GM21529 (cell line): Measurements from ENCODE around the gene HEATR1.
"Not testable (repeated sequence)": the region's sequence is repeated elsewhere in the genome, so short reads cannot be mapped to it uniquely, and the experiment has no call there.

Source experiments
- ATAC-seq: cut with Tn5 transposase; IDR thresholded peaks from one replicate; pipeline ENCODE4 v1.9.1; 2021; ENCODE audit not compliant: unreplicated experiment

HEATR1 gene, protein sequence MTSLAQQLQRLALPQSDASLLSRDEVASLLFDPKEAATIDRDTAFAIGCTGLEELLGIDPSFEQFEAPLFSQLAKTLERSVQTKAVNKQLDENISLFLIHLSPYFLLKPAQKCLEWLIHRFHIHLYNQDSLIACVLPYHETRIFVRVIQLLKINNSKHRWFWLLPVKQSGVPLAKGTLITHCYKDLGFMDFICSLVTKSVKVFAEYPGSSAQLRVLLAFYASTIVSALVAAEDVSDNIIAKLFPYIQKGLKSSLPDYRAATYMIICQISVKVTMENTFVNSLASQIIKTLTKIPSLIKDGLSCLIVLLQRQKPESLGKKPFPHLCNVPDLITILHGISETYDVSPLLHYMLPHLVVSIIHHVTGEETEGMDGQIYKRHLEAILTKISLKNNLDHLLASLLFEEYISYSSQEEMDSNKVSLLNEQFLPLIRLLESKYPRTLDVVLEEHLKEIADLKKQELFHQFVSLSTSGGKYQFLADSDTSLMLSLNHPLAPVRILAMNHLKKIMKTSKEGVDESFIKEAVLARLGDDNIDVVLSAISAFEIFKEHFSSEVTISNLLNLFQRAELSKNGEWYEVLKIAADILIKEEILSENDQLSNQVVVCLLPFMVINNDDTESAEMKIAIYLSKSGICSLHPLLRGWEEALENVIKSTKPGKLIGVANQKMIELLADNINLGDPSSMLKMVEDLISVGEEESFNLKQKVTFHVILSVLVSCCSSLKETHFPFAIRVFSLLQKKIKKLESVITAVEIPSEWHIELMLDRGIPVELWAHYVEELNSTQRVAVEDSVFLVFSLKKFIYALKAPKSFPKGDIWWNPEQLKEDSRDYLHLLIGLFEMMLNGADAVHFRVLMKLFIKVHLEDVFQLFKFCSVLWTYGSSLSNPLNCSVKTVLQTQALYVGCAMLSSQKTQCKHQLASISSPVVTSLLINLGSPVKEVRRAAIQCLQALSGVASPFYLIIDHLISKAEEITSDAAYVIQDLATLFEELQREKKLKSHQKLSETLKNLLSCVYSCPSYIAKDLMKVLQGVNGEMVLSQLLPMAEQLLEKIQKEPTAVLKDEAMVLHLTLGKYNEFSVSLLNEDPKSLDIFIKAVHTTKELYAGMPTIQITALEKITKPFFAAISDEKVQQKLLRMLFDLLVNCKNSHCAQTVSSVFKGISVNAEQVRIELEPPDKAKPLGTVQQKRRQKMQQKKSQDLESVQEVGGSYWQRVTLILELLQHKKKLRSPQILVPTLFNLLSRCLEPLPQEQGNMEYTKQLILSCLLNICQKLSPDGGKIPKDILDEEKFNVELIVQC (N-terminal part only)

DNA sequence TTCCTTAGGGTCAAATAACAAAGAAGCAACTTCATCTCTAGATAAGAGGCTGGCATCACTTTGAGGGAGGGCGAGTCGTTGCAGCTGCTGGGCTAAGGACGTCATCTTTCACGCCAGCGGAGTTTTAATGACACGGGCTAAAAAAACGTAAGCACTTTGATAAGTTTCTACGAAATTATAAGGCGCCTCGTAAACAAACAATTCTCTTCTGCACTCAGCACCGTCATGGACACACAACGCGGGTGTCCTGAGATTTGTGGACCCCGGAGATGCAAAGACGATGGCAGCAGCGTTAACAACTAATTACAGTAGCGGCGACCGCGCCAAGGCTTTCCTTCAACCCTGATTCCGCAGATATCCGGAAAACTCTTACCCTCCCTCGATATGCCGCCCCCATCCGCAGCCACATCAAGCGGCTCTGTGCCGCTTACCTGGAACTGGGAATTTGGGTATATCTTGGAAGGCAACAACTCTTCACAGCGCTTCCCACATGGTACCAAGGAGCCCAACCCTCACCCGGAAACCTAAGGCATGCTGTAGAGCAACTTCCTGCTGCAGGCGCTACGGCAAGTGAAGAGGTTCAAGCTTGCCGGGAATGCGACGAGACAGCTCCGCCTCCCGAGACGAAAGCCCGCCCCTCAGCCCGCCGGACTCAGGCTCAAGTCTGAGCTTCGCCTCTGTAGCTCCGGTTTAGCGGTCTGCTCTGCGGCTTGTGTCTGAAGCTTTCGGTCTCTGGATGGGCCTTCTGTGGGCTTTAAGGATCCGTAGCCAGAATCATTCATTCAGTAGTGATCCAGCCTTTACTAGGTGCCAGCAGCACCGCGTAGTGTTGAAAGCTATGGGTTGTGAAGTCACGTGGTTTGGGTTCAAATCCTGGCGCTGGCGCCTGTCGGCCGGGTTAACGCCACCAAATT, at the start of gene HEATR1:
Gene HEATR1 (minus strand): TSS at position 526 of the 914 bp plus-strand sequence. CDS start 421 bp downstream, at position 105.
- ATAC-seq: peak; percentile 96

DNA sequence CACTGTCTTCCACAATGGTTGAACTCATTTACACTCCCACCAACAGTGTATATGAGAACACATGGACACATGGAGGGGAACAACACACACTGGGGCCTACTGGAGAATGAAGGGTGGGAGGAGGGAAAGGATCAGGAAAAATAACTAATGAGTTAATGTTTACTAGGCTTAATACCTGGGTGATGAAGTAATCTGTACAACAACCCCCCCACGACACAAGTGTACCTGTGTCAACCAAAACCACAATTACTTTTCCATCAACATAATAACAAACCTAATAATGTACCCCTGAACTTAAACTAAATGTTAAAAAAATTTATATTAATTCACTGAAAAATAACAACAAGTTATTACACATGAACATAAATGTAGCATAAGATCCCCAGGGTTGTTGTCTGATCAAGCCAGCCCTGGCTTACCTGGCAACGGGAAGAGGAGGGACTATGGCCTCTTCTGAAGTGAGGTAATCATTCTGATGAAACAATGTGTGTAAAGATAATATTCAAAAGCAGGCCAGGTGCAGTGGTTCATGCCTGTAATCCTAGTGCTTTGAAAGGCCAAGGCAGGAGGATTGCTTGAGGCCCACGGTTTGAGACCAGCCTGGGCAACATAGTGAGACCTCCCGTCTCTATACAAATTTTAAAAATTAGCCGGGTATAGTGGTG, 40.8 kb upstream of the HEATR1 start:
- ATAC-seq: no peak

- ATAC-seq: no peak
These were observed 38.4 kb upstream of the HEATR1 start for GRCh38 chr1:236642763-236643162.

DNA sequence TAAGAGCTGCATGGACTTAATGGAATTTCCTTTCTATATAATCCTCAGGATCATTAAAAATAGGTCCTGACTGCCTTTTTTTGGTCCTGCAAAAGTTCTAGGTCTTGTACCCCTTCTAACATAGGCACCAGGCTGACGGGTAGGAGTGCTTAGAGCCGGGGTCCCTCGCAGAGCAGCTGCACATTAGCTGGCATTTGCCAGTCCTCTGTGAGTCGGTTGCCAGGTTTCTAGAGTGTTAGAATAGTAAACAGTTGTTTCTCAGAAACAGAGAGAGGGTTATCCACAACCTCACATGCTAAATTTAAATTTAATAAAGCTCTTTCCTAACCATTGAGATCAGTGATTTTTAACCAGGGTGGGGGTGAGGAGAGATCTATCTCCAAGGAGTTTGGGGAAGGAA, 35.4 kb upstream of the HEATR1 start:
- no peak for ATAC-seq

DNA sequence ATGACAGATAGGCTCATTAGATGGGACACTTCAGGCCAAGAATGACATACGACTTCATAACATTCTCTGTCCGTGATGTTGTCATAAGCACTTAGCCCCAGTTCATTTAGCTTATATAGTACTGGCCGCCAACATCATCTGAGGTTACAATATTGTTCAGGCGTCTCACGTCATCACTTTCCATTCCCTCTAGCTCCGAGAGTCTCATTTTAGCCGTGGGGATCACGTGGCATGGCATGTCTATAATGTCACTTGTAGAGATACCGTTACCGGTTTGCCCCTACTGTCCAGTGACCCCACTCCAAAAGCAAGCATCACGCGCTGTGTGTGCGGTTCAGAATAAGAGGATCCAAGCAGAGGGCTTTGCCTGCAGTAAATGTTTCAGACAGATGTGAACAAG, 34.6 kb upstream of the HEATR1 start:
- ATAC-seq: no peak

GRCh38 chr1:236636017-236636416, 31.7 kb upstream of the HEATR1 start:
- ATAC-seq: no peak

DNA sequence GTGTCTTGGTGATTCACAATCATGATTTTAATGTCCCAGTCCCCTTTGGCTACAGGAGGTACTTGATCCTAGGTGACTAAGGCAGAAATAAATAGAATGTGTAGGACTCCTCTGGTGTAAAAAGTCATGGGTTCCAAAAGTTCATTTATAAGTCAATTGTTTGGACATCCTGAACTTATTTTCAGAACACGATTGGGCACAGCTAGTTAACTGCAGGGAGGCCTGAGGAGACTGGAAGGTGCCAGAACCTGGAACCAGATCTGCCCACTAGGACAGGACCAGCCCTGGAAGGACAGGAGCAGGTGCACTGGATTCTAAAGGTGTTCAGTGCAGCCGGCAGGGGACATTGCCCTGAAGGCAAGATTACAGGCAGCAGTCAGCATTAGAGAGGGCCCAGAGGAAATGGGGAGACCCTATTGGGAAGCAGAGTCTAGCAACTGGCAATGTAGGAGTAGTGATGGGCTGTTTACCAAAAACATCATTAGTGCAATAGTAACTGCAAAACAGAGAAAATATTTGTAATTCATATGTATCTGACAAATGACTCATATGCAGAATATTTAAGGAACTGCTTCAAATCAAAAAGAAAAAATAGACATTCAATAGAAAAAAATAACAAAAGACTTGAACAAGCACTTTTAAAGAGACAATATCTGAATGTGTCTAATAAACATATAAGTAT, 23.6 kb upstream of the HEATR1 start:
- no peak for ATAC-seq

GRCh38 chr1:236623371-236624166, 19.3 kb upstream of the HEATR1 start:
- no peak for ATAC-seq

DNA sequence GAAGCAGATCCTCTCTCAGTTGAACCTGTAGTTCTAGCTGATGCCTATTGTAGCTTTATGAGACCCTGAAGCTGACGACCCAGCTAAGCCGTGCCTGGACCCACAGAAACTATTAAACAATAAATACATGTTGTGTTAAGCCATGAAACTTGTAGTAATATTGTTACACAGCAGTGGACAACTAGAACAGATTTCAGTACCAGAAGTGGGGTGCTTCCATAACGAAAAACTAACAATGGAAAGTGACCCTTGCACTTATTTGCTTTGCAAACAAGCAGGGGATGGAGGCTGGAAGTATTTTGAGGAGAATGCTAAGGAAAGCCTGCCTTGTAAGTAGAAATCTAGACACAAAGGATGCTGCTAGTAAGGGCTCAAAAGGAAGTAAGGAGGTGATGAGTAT, 18.1 kb upstream of the HEATR1 start:
- ATAC-seq: no peak

GRCh38 chr1:236619398-236619797, 15.1 kb upstream of the HEATR1 start:
- no peak for ATAC-seq

- no peak for ATAC-seq
These were observed 14.2 kb upstream of the HEATR1 start for GRCh38 chr1:236618507-236618906.

DNA sequence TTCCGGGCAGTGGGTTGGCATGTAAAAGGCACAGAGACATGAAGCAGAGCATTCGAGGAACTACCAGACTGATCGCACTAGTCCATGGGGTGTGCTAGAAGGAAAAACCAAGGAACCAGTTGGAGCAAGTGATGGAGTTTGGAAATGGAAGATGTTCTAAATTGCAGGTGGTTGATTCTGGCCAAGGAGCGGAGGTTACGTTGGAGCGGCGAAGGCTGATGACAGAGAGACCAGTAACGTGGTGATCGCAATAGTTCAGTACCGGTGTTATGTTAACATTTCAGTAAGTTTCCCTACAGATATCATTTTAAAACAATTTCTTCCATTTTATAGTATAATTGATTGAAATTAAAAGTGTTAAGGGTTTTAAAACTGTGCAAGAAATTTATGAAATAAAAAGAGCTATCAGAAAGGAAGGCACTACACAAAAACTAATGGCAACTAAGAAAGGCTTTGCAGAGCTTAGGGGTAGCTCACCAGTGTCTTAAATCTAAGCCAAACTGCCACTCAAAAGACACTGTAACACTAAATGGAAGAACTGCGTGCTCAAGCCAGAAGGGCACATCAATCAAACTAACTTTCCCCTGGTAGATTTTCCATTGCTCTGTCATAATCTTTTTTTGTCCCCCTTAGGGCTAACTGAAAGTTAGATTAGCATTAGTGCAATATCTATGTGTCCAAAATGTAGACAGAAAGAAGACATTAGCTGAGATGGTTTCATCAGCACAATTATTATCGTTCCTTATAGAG, 11.3 kb upstream of the HEATR1 start:
- ATAC-seq: no peak

DNA sequence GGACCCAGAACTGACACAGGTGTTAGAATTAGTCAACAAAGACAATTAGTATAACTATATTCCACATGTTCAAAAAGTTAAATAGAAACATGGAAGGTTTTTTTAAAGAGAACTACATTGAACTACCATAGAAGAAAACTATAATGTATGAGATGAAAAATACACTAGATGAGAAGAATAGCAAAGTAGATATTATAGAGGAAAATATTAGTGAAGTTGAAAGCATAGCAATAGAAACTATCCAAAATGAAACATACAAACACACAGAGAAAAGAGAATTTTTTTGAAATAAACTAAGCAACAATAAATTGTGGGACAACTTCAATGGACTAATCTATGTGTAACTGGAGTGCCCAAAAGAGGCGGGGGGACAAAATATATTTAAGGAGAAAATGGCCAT, 8.0 kb upstream of the HEATR1 start:
- ATAC-seq: no peak

DNA sequence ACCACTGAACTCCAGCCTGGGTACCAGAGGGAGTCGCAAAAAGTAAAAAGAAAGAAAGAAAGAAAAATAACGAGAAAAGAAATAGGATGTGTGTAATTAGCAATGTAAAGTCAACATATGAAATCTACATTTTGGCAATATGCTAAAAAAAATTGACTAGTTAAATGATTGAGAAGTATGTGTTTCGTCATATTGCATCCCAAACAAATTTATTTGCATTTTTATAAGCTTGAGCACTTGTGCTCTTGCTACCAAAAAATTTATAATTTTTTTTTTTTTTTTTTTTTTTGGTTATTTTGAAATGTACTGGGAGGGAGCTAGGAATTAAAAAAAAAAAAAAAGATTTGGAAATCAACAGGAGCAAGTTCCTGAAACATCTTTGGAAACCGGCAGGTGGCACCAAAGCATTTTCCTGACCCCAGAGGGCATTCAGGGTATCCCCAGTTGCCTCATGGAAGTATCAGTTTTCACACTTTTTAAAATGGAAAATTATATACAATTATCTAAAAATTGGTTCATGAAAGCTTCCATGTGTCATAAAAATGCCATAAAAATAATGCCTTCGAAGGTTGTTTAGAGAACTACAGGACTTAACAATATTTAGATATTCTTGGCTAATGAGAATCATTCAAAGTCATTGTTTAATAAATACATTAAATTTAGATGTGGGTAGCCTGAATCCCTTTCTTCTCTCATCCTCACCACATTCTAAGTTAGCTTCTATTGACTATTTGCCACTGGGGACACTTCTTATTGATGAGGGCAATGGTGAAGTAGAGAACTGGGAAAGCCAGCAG, 4.8 kb upstream of the HEATR1 start:
- ATAC-seq: no peak

- not testable (repeated sequence) for ATAC-seq
These were observed 3.3 kb upstream of the HEATR1 start for GRCh38 chr1:236607597-236607996.

GRCh38 chr1:236604905-236605806, 840 bp upstream of the HEATR1 start:
- ATAC-seq: no peak
